GM19395 (cell line): Measurements from ENCODE around the gene OR51I2.

Source experiments
- ATAC-seq: cut with Tn5 transposase; IDR thresholded peaks from one replicate; pipeline ENCODE4 v1.9.1; 2021; ENCODE audit warnings: mild to moderate bottlenecking, moderate library complexity; ENCODE audit not compliant: unreplicated experiment

Gene OR51I2

GRCh38 chr11:5505363-5506048 is 56.4 kb downstream of the OR51I2 start:
- no peak for ATAC-seq
